IPS-18a (cell line): ENCODE data around the gene RUFY2.
"Not testable (repeated sequence)": the region's sequence is repeated elsewhere in the genome, so short reads cannot be mapped to it uniquely, and the experiment has no call there.

Experiments
- H3K27ac ChIP-seq: one replicate; pipeline ENCODE4 v1.5.1; 2013; ENCODE audit warnings: low read length
- H3K27me3 ChIP-seq: one replicate; pipeline ENCODE4 v1.6.1; 2013; ENCODE audit warnings: mild to moderate bottlenecking, low read length; ENCODE audit not compliant: control insufficient read depth, insufficient read depth
- H3K36me3 ChIP-seq: one replicate; pipeline ENCODE4 v1.6.1; 2013; ENCODE audit warnings: low read depth, low read length; ENCODE audit not compliant: control insufficient read depth
- H3K4me1 ChIP-seq: one replicate; pipeline ENCODE4 v1.6.1; 2013; ENCODE audit warnings: low read depth, low read length; ENCODE audit not compliant: control insufficient read depth
- H3K4me3 ChIP-seq: one replicate; pipeline ENCODE4 v1.5.1; 2013; ENCODE audit warnings: low read length
- H3K9ac ChIP-seq: one replicate; pipeline ENCODE4 v1.6.1; 2013; ENCODE audit warnings: mild to moderate bottlenecking, low read length, moderate library complexity
- H3K9me3 ChIP-seq: one replicate; pipeline ENCODE4 v1.6.1; 2013; ENCODE audit warnings: low read depth, low read length; ENCODE audit not compliant: control insufficient read depth

RUFY2 gene

DNA sequence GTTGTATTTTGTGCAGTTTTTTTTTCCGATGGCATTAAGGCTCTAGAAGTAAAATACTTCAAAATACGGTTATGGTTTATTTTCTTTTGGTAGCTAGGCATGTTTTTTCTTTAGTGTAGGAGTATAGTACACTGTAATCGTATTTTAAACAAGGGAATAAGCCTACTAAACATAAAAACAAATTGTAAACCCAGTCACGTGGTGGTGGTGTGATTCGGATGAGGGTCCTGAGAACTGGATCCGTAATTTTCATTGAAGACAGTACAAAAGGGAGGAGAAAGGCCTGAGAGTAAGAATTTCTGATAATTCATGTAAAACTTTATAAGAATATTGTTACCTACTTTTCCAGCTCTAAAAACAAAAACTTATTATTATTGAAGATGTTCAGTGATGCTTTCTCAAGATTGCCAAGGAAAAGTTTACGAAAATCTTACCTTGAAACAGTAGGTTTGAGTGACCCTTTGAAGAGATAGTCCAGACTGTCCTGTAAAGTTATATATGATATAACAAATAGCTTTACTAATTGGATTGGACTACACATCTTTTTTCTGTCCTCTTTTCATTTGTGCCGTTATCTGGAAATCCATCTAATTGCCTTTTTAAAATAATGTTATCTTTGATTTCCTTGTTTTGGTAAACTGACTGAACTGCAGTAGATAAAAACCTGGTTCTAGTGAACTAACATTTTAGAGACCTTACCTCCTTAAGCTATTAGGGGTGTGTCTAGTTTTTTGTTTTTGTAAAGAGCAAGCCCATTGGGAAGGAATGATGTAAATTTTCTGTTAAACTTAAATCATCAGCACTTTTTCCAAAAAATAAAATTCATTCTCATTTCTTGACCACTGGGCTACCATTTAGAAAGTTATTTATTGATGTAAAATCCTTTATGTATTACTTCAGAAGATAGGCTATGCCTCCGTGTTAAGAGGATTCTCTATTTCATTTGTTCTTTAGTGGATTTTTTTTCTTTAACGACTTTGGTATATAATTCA lies 73.3 kb downstream of the RUFY2 start:
- Histone ChIP-seq H3K27ac (peak overlapping the region; percentile 96), H3K36me3 (peaks cover 22% of the 10 kb centered on the region), H3K4me1 (peaks cover 20% of the 10 kb centered on the region), H3K9ac (peak overlapping the region; percentile 99), H3K4me3 (peak overlapping the region; percentile 98), H3K27me3 (no peaks in the 10 kb centered on the region), H3K9me3 (no peaks in the 10 kb centered on the region)

DNA sequence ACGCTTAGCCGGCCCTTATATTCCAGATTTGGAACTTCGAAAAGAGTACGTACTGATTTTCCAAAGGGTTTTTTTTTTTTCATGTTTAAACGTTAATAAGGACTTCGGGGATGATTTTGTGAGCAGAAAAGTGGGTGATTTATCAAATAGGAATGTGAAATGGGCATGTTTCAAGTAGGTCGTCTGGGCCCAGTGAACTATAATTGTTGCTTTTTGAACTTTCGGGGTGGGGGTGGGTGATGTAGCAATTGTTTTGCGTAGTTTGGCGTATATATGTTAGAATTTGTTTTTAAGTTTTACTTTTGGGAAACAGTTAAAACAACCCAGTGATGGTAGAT lies 74.0 kb downstream of the RUFY2 start:
- H3K27me3 ChIP-seq: no peaks in the 10 kb centered on the region
- H3K4me3 ChIP-seq: peak overlapping the region; percentile 98
- H3K27ac ChIP-seq: peak overlapping the region; percentile 96
- H3K9me3 ChIP-seq: no peaks in the 10 kb centered on the region
- H3K4me1 ChIP-seq: peaks cover 27% of the 10 kb centered on the region
- peaks cover 15% of the 10 kb centered on the region for H3K36me3 ChIP-seq
- peak overlapping the region; percentile 99 for H3K9ac ChIP-seq

DNA sequence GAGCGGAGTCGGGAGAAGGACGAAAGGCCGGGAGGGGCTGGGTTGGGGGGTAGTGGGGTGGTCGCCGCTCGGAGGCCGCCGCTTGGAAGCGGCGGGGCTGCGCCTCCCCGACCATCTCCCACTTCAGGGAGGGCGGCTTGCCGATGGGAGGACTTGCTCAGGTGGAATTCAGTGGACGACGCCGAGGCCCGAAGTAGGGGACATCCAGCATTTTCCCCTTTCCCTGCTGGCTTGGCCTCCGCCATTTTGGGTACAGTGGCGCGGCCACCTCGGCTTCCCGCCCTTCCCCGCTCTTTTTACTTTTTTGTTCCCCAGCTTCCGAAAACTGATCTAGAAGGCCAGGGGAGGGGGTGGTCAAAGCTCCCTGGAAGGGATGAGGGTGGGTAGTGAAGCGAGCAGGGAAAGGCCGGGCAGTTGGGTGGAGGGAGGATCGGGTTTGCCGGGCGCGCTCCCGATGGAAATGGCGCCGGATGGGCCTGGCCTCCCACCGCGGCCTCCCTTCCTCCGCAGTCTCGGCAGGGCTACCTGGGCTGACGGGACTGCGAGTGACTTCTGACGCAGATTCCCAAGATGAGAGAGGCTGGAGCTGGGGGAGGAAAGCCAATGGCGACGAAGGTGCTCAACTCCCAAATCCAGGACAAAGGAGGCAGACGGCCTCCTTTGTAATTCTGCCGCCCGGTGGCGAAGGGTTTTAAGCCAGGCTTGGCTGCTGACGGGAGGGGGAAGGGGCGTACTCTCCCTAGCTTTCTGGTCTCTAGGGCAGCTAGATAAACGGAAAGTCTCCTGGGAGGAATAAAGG lies 74.6 kb downstream of the RUFY2 start, which contains the start of gene PBLD:
TSS of gene PBLD (minus strand) at position 670 of the 799 bp plus-strand sequence. CDS start 26,084 bp downstream, outside the sequence.
- Histone ChIP-seq H3K4me3 (peak within 1 kb of the TSS; percentile 98), H3K27ac (peak within 1 kb of the TSS; percentile 96), H3K36me3 (peaks cover 10% of the 10 kb centered on the region), H3K9me3 (no peaks in the 10 kb centered on the region), H3K9ac (peak within 1 kb of the TSS; percentile 99), H3K27me3 (no peaks in the 10 kb centered on the region), H3K4me1 (peaks cover 30% of the 10 kb centered on the region)

DNA sequence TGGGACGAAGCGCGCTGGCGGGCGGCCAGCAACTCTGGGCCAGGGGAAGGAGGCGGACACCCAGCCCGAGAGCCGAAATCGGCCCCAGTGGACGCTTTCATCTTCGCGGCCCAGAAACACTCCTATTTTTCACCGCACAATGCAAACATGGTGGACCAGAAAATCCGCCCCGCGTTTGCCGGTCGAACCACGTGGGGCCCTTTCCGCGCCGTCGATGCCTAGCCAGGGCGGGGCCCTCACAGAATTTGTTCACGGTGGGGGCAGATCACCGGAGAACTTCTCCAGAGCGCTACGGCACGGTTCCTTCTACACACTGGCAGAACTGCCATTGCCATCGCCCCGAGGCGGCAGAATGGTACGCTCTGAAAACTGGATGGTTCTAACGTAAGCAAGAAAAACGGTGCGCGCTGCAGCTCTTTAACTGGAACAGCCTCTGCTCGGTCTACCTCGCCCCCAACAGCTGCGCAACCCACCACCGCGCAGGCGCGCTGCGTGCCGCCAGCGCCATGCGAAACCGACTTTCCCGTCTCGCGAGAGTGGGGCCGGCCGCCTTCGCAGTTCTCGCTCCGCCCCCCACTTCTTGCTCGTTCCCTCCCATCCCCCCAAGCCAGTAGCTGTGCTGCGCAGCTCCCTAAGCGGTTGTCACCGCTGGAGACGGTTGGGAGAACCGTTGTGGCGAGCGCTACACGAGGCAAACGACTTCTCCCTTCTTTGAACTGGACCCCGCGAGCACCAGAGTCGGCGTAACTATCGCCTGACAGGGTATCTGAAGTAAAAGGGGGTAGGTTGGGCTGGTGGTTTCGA lies 75.4 kb downstream of the RUFY2 start, which contains the start of gene HNRNPH3:
TSS of gene HNRNPH3 (plus strand) at position 610 of the 804 bp plus-strand sequence. CDS start 5,158 bp downstream, outside the sequence.
- H3K4me1 ChIP-seq: peaks cover 30% of the 10 kb centered on the region
- H3K9me3 ChIP-seq: no peaks in the 10 kb centered on the region
- H3K9ac ChIP-seq: peak within 1 kb of the TSS; percentile 99
- H3K27me3 ChIP-seq: no peaks in the 10 kb centered on the region
- peak within 1 kb of the TSS; percentile 98 for H3K4me3 ChIP-seq
- H3K36me3 ChIP-seq: peaks cover 8% of the 10 kb centered on the region
- H3K27ac ChIP-seq: peak within 1 kb of the TSS; percentile 96

DNA sequence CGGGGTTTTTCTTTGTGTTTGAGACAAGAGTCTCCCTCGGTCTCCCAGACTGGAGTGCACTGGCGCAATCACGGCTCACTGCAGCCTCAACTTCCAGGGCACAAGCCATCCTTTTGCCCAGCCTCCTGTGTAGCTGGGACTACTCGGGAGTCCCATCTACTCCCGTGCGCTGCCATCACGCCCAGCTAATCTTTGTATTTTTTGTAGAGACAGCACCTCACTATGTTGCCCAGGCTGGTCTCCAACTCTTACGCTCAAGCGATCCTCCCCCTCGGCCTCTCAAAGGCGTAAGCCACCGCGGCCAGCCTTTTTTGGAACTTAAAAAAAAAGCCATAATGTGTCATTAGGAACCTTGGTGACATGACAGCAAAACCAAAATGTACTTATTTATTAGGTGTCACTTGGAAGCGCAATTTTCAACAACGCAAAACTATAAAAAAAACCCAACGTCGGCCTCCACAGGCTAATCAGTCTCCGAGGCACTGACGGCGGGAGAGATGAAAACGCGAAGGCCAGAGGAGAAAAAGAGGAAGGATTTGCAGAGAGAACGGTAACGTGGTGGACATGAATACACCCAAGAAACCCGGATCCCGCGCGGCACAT lies 76.1 kb downstream of the RUFY2 start:
- H3K4me3 ChIP-seq: peak overlapping the region; percentile 98

DNA sequence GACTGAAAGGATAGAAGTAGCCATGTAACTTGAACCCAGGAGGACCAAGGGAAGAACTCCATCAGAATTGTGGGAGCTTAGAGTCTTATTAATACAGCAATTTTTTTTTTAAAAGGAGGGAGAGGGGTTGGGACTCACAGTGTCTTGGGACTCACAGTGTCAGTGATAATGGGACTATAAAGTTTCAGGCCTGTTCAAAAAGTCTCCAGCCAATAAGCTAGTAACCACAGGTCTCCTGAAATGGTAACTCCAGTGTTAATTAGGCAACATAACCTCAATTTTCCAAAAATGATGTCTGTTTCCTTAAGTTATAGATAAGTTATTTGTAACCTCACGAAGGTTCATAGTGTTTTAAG lies 77.6 kb downstream of the RUFY2 start:
- H3K4me3 ChIP-seq: no peak overlapping the region
- peaks cover 2% of the 10 kb centered on the region for H3K36me3 ChIP-seq
- H3K9ac ChIP-seq: no peak overlapping the region
- no peaks in the 10 kb centered on the region for H3K9me3 ChIP-seq
- no peak overlapping the region for H3K27ac ChIP-seq
- H3K27me3 ChIP-seq: no peaks in the 10 kb centered on the region
- peaks cover 16% of the 10 kb centered on the region for H3K4me1 ChIP-seq

More for the DNA sequence above, 76.1 kb downstream of the RUFY2 start:
- Histone ChIP-seq H3K4me1 (peaks cover 29% of the 10 kb centered on the region), H3K36me3 (peaks cover 8% of the 10 kb centered on the region), H3K9me3 (no peaks in the 10 kb centered on the region), H3K27ac (peak overlapping the region; percentile 92), H3K27me3 (no peaks in the 10 kb centered on the region), H3K9ac (peak overlapping the region; percentile 99)

DNA sequence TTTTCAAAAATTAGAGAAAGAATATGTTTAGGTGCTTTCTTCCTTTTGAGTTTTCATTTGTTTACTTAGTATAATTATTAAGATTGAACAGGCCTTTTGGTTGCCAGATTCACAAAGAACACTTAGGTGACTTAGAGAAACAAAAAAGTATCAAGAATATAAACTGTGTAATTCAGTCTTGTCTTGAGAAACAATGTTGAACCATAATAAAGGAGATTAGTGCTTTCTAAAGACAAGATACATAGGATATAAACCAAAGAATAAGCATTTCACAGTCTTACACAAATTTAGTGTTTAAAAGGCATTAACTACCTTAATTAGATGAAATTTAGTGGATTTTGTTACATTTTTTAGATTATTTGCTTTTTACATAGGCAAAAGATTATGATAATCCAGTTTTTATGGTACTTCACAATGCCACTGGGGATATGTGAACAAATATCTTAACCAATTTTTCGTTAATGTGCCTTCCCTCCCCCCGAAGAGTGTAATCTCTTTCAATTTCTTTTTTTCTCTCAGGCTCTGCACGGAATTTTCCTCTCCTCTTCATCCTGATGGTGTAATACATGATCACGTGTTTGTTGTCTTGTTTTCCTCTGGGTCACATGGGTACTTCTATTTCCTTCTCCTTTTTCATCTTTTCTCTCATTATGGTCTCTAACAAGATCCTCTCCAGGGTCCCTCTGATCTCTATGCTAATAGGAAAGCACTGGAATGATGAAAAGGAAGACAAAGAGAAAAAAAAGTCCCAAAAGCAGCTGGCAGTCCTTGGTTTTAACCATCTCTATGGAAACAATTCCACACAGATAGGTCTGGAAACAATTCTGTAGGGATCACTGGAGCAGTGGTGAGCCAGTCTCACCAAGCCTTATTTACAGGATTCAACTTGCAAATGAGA lies 78.9 kb downstream of the RUFY2 start:
- Histone ChIP-seq H3K27ac (peak overlapping the region; percentile 76), H3K36me3 (peaks cover under 1% of the 10 kb centered on the region), H3K9me3 (no peaks in the 10 kb centered on the region), H3K4me3 (peak overlapping the region; percentile 22), H3K27me3 (no peaks in the 10 kb centered on the region), H3K4me1 (peaks cover 16% of the 10 kb centered on the region), H3K9ac (peak overlapping the region; percentile 47)

DNA sequence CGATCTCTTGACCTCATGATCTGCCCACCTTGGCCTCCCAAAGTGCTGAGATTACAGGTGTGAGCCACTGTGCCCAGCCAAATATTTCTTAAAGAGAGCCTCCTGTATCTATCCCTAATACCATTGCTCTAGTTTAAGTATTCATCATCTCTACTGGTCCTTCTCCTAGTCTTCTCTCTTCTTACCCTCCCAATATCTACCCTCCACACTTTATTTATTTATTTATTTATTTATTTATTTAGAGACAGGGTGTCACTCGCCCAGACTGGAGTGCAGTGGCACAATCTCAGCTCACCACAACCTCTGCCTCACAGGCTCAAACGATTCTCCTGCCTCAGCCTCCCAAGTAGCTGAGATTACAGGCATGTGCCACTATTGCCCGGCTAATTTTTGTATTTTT lies 82.7 kb downstream of the RUFY2 start:
- H3K36me3 ChIP-seq, H3K27ac ChIP-seq, H3K9ac ChIP-seq, H3K27me3 ChIP-seq, H3K4me3 ChIP-seq, H3K9me3 ChIP-seq: not testable (repeated sequence)
- peaks cover 10% of the 10 kb centered on the region for H3K4me1 ChIP-seq

DNA sequence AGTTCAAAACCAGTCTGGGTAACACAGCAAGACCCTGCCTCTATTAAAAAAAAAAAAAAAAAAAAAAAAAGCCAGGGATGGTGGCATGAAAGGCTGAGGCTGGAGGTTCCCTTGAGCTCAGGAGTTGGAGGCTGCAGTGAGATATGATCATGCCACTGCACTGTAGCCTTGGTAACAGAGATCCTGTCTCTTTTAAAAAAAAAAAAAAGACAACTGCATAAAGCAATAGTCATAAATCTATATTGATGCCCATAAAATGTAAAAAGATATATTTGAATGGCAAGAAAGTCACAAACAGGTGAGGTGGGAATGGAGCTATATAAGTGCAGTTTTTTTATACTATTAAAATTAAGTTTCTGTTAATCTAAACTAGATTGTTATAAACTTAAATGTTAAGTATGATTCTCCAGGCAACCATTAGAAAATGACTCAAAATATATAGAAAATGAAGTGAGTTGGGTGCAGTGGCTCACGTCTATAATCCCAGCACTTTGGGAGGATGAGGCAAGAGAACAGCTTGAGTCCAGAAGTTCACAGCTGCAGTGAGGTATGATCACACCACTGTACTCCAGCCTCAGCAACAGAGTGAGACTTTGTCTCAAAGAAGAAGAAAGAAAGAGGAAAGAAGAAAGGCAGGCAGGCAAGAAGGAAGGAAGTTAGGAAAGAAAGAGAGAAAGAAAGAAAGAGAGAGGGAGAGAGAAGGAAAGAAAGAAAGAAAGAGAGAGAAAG lies 88.6 kb downstream of the RUFY2 start:
- Histone ChIP-seq H3K36me3 (no peaks in the 10 kb centered on the region), H3K4me3 (no peak overlapping the region), H3K4me1 (no peaks in the 10 kb centered on the region), H3K27me3 (no peaks in the 10 kb centered on the region), H3K9ac (no peak overlapping the region), H3K9me3 (peaks cover 5% of the 10 kb centered on the region), H3K27ac (no peak overlapping the region)
